ENCODE results near the gene SMIM38. TPM values are rescaled to one million over a fixed set of nuclear protein-coding genes. Genes with fewer than 3 reads are reported as not detected.

SMIM38 gene
- total RNA-seq, 1 experiment from 2014 or later, result 0.09 TPM

DNA sequence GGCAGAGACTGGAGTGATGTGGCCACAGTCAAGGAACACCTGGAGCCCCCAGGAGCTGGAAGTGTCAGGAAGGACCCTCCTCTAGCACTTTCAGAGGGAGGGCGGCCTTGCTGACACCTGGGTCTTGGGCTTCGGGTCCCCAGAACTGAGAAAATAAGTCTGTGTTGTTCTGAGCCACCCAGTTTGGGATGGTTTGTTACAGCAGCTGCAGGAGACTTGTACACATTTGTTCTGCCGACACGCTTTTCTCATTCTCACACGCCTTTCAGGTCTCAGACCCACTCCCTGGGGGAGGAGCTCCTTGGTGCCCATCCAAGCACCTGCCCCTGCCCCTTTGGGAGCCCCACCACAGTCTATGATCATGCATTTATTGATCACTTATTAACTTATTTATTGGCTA, 47.2 kb upstream of the SMIM38 start:
- no peak overlapping the region for H3K4ac ChIP-seq (ENCODE audit: low read depth, low read length)
- no peak overlapping the region for H3T11ph ChIP-seq (ENCODE audit: low read length)
- no peak overlapping the region for H4K5ac ChIP-seq (ENCODE audit: insufficient read length, low read depth, low read length)
- no peak overlapping the region for H2AFZ ChIP-seq (ENCODE audit: low read length)
- H3K56ac ChIP-seq (ENCODE audit: insufficient read length, low read depth, low read length), result no peak overlapping the region
- H2BK120ac ChIP-seq (ENCODE audit: low read depth, low read length, poor library complexity, severe bottlenecking), result no peak overlapping the region
- no peak overlapping the region for H4K91ac ChIP-seq (ENCODE audit: insufficient read length, low read depth, low read length)
- H3K23ac ChIP-seq (ENCODE audit: insufficient read length, low read depth, low read length), result no peak overlapping the region
- H3K14ac ChIP-seq (ENCODE audit: insufficient read depth, low read length), result no peak overlapping the region
- no peak overlapping the region for H3K18ac ChIP-seq (ENCODE audit: insufficient read length, low read depth, low read length)
- no peak overlapping the region for H2BK15ac ChIP-seq (ENCODE audit: low read depth, low read length)
- Mint-ChIP-seq H3K9me3 (peaks cover 15 to 16% of the 10 kb centered on the region in 2 experiments), H3K4me3 (no peak overlapping the region), H3K36me3 (ENCODE audit: insufficient read depth in 1 of 3, low read depth in 3 of 3) (peaks cover 2 to 15% (median 3%) of the 10 kb centered on the region in 3 experiments; a peak in 4 of 7 replicates), H3K4me1 (no peaks in the 10 kb centered on the region), H3K27me3 (ENCODE audit: low read depth) (peaks cover 15% of the 10 kb centered on the region; the same call in 1 of the 2 replicates), H3K27ac (no peak overlapping the region)
- H2AK5ac ChIP-seq (ENCODE audit: insufficient read length, low read length), result no peak overlapping the region
- H3K79me1 ChIP-seq (ENCODE audit: insufficient read depth, low read depth, low read length, poor library complexity, severe bottlenecking), result no peaks in the 10 kb centered on the region
- H3K23me2 ChIP-seq (ENCODE audit: insufficient read length, low read depth, low read length, poor library complexity, severe bottlenecking), result no peaks in the 10 kb centered on the region
- no peak overlapping the region for H3K27ac ChIP-seq (ENCODE audit: insufficient read length, low read depth, low read length)
- H3K4me1 ChIP-seq (ENCODE audit: insufficient read depth, low read length), result no peaks in the 10 kb centered on the region
- no peak overlapping the region for H2BK20ac ChIP-seq (ENCODE audit: low read depth, low read length, poor library complexity, severe bottlenecking)
- H3K9ac ChIP-seq (ENCODE audit: extremely low read depth, insufficient read length, low read length), result no peak overlapping the region
- H2BK5ac ChIP-seq (ENCODE audit: insufficient read length, low read length), result no peak overlapping the region
- H3K27me3 ChIP-seq (ENCODE audit: insufficient read depth, low read length), result no peaks in the 10 kb centered on the region
- no peaks in the 10 kb centered on the region for H3K79me2 ChIP-seq (ENCODE audit: insufficient read depth, low read length)
- H3K4me2 ChIP-seq (ENCODE audit: insufficient read depth, insufficient read length, low read length), result no peak overlapping the region
- no peaks in the 10 kb centered on the region for H4K20me1 ChIP-seq (ENCODE audit: control insufficient read depth, insufficient read depth, insufficient read length)
- no peaks in the 10 kb centered on the region for H3K9me3 ChIP-seq (ENCODE audit: control insufficient read depth, low read depth, low read length)
- H2BK12ac ChIP-seq (ENCODE audit: insufficient read length, low read depth, low read length), result no peak overlapping the region
- no peak overlapping the region for H4K8ac ChIP-seq (replicated peaks; ENCODE audit: insufficient read length, low read depth, low read length)
- TF ChIP-seq, protein P1, sequence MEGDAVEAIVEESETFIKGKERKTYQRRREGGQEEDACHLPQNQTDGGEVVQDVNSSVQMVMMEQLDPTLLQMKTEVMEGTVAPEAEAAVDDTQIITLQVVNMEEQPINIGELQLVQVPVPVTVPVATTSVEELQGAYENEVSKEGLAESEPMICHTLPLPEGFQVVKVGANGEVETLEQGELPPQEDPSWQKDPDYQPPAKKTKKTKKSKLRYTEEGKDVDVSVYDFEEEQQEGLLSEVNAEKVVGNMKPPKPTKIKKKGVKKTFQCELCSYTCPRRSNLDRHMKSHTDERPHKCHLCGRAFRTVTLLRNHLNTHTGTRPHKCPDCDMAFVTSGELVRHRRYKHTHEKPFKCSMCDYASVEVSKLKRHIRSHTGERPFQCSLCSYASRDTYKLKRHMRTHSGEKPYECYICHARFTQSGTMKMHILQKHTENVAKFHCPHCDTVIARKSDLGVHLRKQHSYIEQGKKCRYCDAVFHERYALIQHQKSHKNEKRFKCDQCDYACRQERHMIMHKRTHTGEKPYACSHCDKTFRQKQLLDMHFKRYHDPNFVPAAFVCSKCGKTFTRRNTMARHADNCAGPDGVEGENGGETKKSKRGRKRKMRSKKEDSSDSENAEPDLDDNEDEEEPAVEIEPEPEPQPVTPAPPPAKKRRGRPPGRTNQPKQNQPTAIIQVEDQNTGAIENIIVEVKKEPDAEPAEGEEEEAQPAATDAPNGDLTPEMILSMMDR (conservative IDR thresholded peaks at IDR 0.05), result no peak
- WGBS (ENCODE audit: extremely low coverage, insufficient read length, low lambda C conversion rate), result no CpG with 5 or more reads among the region's 5 CpGs
- DNase-seq, result no peak

Data from H9 (cell line).